Measurements from ENCODE around the gene ABCA2.

- no peak for TF ChIP-seq CTCF (IDR thresholded peaks at IDR 0.05; ENCODE audit: low read length)
- TF ChIP-seq EZH2 (IDR thresholded peaks at IDR 0.05; ENCODE audit: borderline replicate concordance, low read length) = no peak
These were observed 27.7 kb downstream of the ABCA2 start for GRCh38 chr9:137000177-137000930.
